Peyer's patch (tissue), 4 donors: ENCODE data around the gene TTYH1. TPM values are rescaled to one million over a fixed set of nuclear protein-coding genes. Genes with fewer than 3 reads are reported as not detected.
"Not testable (repeated sequence)": the region's sequence is repeated elsewhere in the genome, so short reads cannot be mapped to it uniquely, and the experiment has no call there.

Source experiments
- DNase-seq, 3 donors: peaks; one replicate each; pipeline ENCODE4 v3.0.0-alpha.2; 2017 to 2019
- H3K27ac ChIP-seq, 4 donors: fragments of 200-600 bp; sonication (generic); one replicate each; pipeline ENCODE4 v1.5.1; 2016 to 2019
- H3K27me3 ChIP-seq, 2 donors: fragments of 200-600 bp; sonication (generic); one replicate each; pipeline ENCODE4 v1.5.1; 2019
- H3K36me3 ChIP-seq, 3 donors: fragments of 200-600 bp; sonication (generic); one replicate each; pipeline ENCODE4 v1.5.1; 2016 to 2019
- H3K4me1 ChIP-seq, 4 donors: fragments of 200-600 bp; sonication (generic); one replicate each; pipeline ENCODE4 v1.5.1; 2016 to 2019
- H3K4me3 ChIP-seq, 4 donors: fragments of 200-600 bp; sonication (generic); 1 replicate in 3 of 4; 2 replicates in 1 of 4; pipeline ENCODE4 v1.5.1; 2016 to 2019; ENCODE audit warnings: mild to moderate bottlenecking in 1 of 4
- H3K9me3 ChIP-seq, 4 donors: fragments of 200-600 bp; sonication (generic); one replicate each; pipeline ENCODE4 v1.5.1; 2016 to 2019; ENCODE audit warnings: mild to moderate bottlenecking in 1 of 4
- POLR2A ChIP-seq, 2 donors: fragments of 450-650 bp; IDR thresholded peaks; one replicate each; pipeline ENCODE4 v1.5.1; 2017; ENCODE audit warnings: antibody characterized with exemption in 2 of 2, mild to moderate bottlenecking in 2 of 2, moderate library complexity in 2 of 2
- total RNA-seq, 4 donors: library from RNA; depleted of rRNA; stranded (reverse); fragments of >200 nt; gene quantifications; one replicate each; pipeline ENCODE4 v1.1.0, GENCODE V29; 2016
- TF ChIP-seq, protein P1 (sequence below), 6 experiments: fragments of 450-650 bp in 4 of 6; fragments of 200-600 bp in 2 of 6; sonication (generic) in 1 of 6; IDR thresholded peaks; one replicate each; pipeline ENCODE4 v1.5.1; 2017 to 2019; ENCODE audit warnings: antibody characterized with exemption in 6 of 6, mild to moderate bottlenecking in 3 of 6, moderate library complexity in 1 of 6

The TTYH1 gene
- total RNA-seq, 4 donors from 2014 or later = 0.35 TPM; not detected in 3

GRCh38 chr19:54440641-54441040 is 25.4 kb downstream of the TTYH1 start:
- Histone ChIP-seq H3K27me3 (no peaks in the 10 kb centered on the region), H3K27ac (no peak overlapping the region), H3K9me3 (no peaks in the 10 kb centered on the region), H3K4me1 (peaks cover 0 to 12% (median 2%) of the 10 kb centered on the region in 4 donors), H3K4me3 (no peak overlapping the region), H3K36me3 (peaks cover 0 to 16% (median 0%) of the 10 kb centered on the region in 3 donors)
- TF ChIP-seq, protein P1, sequence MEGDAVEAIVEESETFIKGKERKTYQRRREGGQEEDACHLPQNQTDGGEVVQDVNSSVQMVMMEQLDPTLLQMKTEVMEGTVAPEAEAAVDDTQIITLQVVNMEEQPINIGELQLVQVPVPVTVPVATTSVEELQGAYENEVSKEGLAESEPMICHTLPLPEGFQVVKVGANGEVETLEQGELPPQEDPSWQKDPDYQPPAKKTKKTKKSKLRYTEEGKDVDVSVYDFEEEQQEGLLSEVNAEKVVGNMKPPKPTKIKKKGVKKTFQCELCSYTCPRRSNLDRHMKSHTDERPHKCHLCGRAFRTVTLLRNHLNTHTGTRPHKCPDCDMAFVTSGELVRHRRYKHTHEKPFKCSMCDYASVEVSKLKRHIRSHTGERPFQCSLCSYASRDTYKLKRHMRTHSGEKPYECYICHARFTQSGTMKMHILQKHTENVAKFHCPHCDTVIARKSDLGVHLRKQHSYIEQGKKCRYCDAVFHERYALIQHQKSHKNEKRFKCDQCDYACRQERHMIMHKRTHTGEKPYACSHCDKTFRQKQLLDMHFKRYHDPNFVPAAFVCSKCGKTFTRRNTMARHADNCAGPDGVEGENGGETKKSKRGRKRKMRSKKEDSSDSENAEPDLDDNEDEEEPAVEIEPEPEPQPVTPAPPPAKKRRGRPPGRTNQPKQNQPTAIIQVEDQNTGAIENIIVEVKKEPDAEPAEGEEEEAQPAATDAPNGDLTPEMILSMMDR (IDR thresholded peaks at IDR 0.05) = no peak
- TF ChIP-seq POLR2A (IDR thresholded peaks at IDR 0.05) = no peak
- no peak for DNase-seq

- peak in 1 of 2 donors; percentile 42 for TF ChIP-seq POLR2A (IDR thresholded peaks at IDR 0.05)
- TF ChIP-seq, protein P1 (IDR thresholded peaks at IDR 0.05) = no peak
Observed at GRCh38 chr19:54444737-54445136, 29.5 kb downstream of the TTYH1 start.

GRCh38 chr19:54446349-54446748 is 31.1 kb downstream of the TTYH1 start:
- not testable (repeated sequence) for H3K4me3 ChIP-seq, H3K27me3 ChIP-seq, H3K9me3 ChIP-seq
- Histone ChIP-seq H3K4me1 (peaks cover 13 to 50% (median 17%) of the 10 kb centered on the region in 4 donors), H3K27ac (peak overlapping the region in 1 of 4 donors; percentile 74), H3K36me3 (peaks cover 0 to 31% (median 0%) of the 10 kb centered on the region in 3 donors)
- DNase-seq = peak in 1 of 3 donors; percentile 27

More at GRCh38 chr19:54444737-54445136, 29.5 kb downstream of the TTYH1 start:
- peaks cover 4 to 35% (median 7%) of the 10 kb centered on the region in 4 donors for H3K4me1 ChIP-seq
- H3K27ac ChIP-seq = peak overlapping the region in 3 of 4 donors; percentile 51 to 78 (median 74)
- peak in 2 of 3 donors; percentile 79 to 87 for DNase-seq
- H3K9me3 ChIP-seq = no peaks in the 10 kb centered on the region
- peaks cover 0 to 25% (median 0%) of the 10 kb centered on the region in 3 donors for H3K36me3 ChIP-seq
- peak overlapping the region in 1 of 4 donors; percentile 2 for H3K4me3 ChIP-seq
- H3K27me3 ChIP-seq = no peaks in the 10 kb centered on the region

DNA sequence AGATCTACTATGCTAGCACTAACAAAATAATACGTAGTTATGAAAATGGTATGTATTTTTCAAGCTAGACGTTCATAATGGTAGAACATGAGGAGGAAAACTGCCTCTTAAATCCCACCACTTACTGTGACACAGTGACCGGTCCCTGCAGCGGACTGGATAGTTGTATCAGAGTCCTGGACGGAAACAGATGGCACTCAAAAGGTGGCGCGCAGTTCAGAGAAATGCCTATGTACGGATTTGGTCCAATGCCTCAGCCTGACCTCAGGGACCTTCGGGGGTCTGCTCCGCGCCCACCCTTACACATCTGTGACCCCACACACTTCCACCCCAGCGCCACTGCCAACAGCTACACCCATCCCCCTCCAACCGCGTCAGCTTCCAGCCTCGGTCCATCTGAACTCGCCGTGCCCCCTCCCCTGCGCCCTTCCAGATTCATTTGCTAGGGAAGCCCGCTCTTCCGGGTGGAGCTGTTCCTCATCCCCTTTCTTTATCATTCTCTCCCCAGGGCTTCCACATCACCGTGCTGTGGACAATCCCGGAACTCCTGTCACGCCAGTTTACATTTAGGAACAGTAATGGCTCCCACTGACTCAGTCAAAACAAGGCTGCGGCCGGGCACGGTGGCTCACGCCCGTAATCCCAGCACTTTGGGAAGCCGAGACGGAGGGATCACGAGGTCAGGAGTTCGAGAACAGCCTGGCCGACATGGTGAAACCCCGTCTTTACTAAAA is 32.9 kb downstream of the TTYH1 start:
- TF ChIP-seq, protein P1 (IDR thresholded peaks at IDR 0.05) = no peak
- no peak for TF ChIP-seq POLR2A (IDR thresholded peaks at IDR 0.05)
- Histone ChIP-seq H3K4me3 (peak overlapping the region; percentile 69 to 85 (median 85)), H3K36me3 (peaks cover 0 to 39% (median 0%) of the 10 kb centered on the region in 3 donors), H3K27me3 (no peaks in the 10 kb centered on the region), H3K4me1 (peaks cover 13 to 61% (median 18%) of the 10 kb centered on the region in 4 donors), H3K27ac (peak overlapping the region; percentile 94 to 98 (median 96)), H3K9me3 (no peaks in the 10 kb centered on the region)
- DNase-seq = peak; percentile 47 to 77 (median 75)

GRCh38 chr19:54448774-54449700 is 33.8 kb downstream of the TTYH1 start, which contains the start of gene LENG8:
Gene LENG8, plus strand, starts transcription at chr19:54449199. Its CDS starts 2,146 bp downstream, at chr19:54451345.
- TF ChIP-seq, protein P1 (IDR thresholded peaks at IDR 0.05) = no peak
- peak; percentile 96 to 97 for TF ChIP-seq POLR2A (IDR thresholded peaks at IDR 0.05)
- Histone ChIP-seq H3K27ac (peak within 1 kb of the TSS; percentile 94 to 98 (median 96)), H3K27me3 (no peaks in the 10 kb centered on the region), H3K9me3 (no peaks in the 10 kb centered on the region), H3K4me3 (peak within 1 kb of the TSS; percentile 69 to 85 (median 85)), H3K36me3 (peaks cover 0 to 48% (median 1%) of the 10 kb centered on the region in 3 donors), H3K4me1 (peaks cover 13 to 59% (median 18%) of the 10 kb centered on the region in 4 donors)
- DNase-seq = peak; percentile 97 to 99 (median 99)
